ENCODE measurements around the gene HSPH1.

HSPH1 gene

GRCh38 chr13:31096654-31097302 lies 64.9 kb downstream of the HSPH1 start:
- DNase-seq (ENCODE audit: low spot score) = no peak

- no peak for DNase-seq (ENCODE audit: low spot score)
Observed at GRCh38 chr13:31094331-31095015, 67.2 kb downstream of the HSPH1 start.

GRCh38 chr13:31093145-31093885 lies 68.4 kb downstream of the HSPH1 start:
- no peak for DNase-seq (ENCODE audit: low spot score)

GRCh38 chr13:31092646-31093045 lies 69.1 kb downstream of the HSPH1 start:
- no peak for DNase-seq (ENCODE audit: low spot score)

- DNase-seq (ENCODE audit: low spot score) = peak; percentile 60
Observed at GRCh38 chr13:31090961-31091624, 70.6 kb downstream of the HSPH1 start.

GRCh38 chr13:31090096-31090495 lies 71.6 kb downstream of the HSPH1 start:
- DNase-seq (ENCODE audit: low spot score) = no peak

- DNase-seq (ENCODE audit: low spot score) = no peak
Observed at GRCh38 chr13:31089649-31090048, 72.1 kb downstream of the HSPH1 start.

GRCh38 chr13:31088826-31089420 lies 72.8 kb downstream of the HSPH1 start:
- DNase-seq (ENCODE audit: low spot score) = no peak
